CD4-positive, alpha-beta T cell treated with Interleukin-1 beta for 1 hour (primary cell): ENCODE measurements around the gene AGBL1.

ENCODE experiments used
- DNase-seq, 2 donors: peaks; one replicate each; pipeline ENCODE4 v3.0.0-alpha.2; 2020 to 2022

The AGBL1 gene

GRCh38 chr15:86609275-86609674 lies 529.6 kb downstream of the AGBL1 start:
- no peak for DNase-seq

GRCh38 chr15:86610038-86610437 lies 530.4 kb downstream of the AGBL1 start:
- no peak for DNase-seq

GRCh38 chr15:86611417-86612040 lies 531.9 kb downstream of the AGBL1 start:
- DNase-seq = peak in 1 of 2 donors; percentile 46

- DNase-seq = no peak
These were observed 535.7 kb downstream of the AGBL1 start for GRCh38 chr15:86615411-86615810.

GRCh38 chr15:86615816-86616215 lies 536.1 kb downstream of the AGBL1 start:
- DNase-seq = no peak

- DNase-seq = no peak
These were observed 537.1 kb downstream of the AGBL1 start for GRCh38 chr15:86616771-86617170.

GRCh38 chr15:86620157-86620556 lies 540.5 kb downstream of the AGBL1 start:
- no peak for DNase-seq

- no peak for DNase-seq
These were observed 541.1 kb downstream of the AGBL1 start for GRCh38 chr15:86620641-86621349.

GRCh38 chr15:86623236-86623635 lies 543.6 kb downstream of the AGBL1 start:
- DNase-seq = no peak

GRCh38 chr15:86624261-86625036 lies 544.8 kb downstream of the AGBL1 start:
- peak; percentile 42 to 60 for DNase-seq

- no peak for DNase-seq
These were observed 550.0 kb downstream of the AGBL1 start for GRCh38 chr15:86629409-86630356.

GRCh38 chr15:86630946-86631345 lies 551.3 kb downstream of the AGBL1 start:
- no peak for DNase-seq

- DNase-seq = no peak
These were observed 554.5 kb downstream of the AGBL1 start for GRCh38 chr15:86634146-86634545.

- DNase-seq = no peak
These were observed 555.4 kb downstream of the AGBL1 start for GRCh38 chr15:86634992-86635638.

GRCh38 chr15:86644339-86644738 lies 564.7 kb downstream of the AGBL1 start:
- no peak for DNase-seq

- no peak for DNase-seq
These were observed 566.3 kb downstream of the AGBL1 start for GRCh38 chr15:86645925-86646500.

- DNase-seq = no peak
These were observed 568.3 kb downstream of the AGBL1 start for GRCh38 chr15:86647810-86648440.

- DNase-seq = no peak
These were observed 569.6 kb downstream of the AGBL1 start for GRCh38 chr15:86649277-86649676.

- DNase-seq = no peak
These were observed 570.4 kb downstream of the AGBL1 start for GRCh38 chr15:86650094-86650493.

GRCh38 chr15:86653344-86654197 lies 573.9 kb downstream of the AGBL1 start:
- peak in 1 of 2 donors; percentile 34 for DNase-seq
